ENCODE results near the gene STK31. TPM values are rescaled to one million over a fixed set of nuclear protein-coding genes. Genes with fewer than 3 reads are reported as not detected.
"Not testable (repeated sequence)": the region's sequence is repeated elsewhere in the genome, so short reads cannot be mapped to it uniquely, and the experiment has no call there.

STK31 gene
- total and polyA plus RNA-seq, 4 donors, result 0.03 to 0.59 (median 0.18) TPM

DNA sequence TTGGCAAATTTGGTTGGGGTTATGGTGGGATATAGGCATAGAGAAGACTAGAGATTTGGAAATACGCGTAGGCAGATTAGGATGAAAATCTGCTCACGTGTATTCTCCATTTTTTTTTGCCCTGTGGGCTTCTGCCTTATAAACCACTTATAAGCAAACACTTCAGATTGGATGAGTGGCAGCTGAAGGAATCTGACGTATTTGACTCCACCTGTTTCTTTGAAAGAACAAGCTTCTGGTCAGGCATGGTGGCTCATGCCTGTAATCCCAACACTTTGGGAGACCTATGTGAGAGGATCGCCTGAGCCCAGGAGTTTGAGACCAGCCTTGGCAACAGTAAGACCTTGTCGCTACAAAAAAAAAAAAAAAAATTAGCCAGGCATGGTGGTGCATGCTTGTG is 5.1 kb downstream of the STK31 start:
- Histone ChIP-seq H3K27me3 (ENCODE audit: control insufficient read depth in 4 of 4, insufficient read depth in 4 of 4, low read length in 3 of 4) (no peaks in the 10 kb centered on the region), H3K4me3 (ENCODE audit: low read depth in 1 of 3, low read length in 3 of 3) (no peak overlapping the region), H3K4me1 (ENCODE audit: control insufficient read depth in 4 of 4, insufficient read depth in 4 of 4, low read length in 3 of 4) (no peaks in the 10 kb centered on the region), H3K9me3 (ENCODE audit: control insufficient read depth in 4 of 4, low read length in 3 of 4) (no peaks in the 10 kb centered on the region), H3K36me3 (ENCODE audit: control insufficient read depth in 4 of 4, insufficient read depth in 3 of 4, low read depth in 1 of 4, low read length in 3 of 4) (no peaks in the 10 kb centered on the region), H3K27ac (ENCODE audit: low read depth in 1 of 2, low read length in 2 of 2) (no peak overlapping the region), H3K9ac (ENCODE audit: low read depth in 1 of 2, low read length in 2 of 2) (no peak overlapping the region)
- TF ChIP-seq SP1 (IDR thresholded peaks at IDR 0.05), result no peak
- no peak for TF ChIP-seq EGR1 (IDR thresholded peaks at IDR 0.05; ENCODE audit: low read depth in 2 of 2)
- TF ChIP-seq FOXA1 (IDR thresholded peaks at IDR 0.05), result no peak
- TF ChIP-seq, protein P1, sequence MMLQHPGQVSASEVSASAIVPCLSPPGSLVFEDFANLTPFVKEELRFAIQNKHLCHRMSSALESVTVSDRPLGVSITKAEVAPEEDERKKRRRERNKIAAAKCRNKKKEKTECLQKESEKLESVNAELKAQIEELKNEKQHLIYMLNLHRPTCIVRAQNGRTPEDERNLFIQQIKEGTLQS (IDR thresholded peaks at IDR 0.05), result no peak
- no peak for DNase-seq (ENCODE audit: low spot score)
- 78% methylated on average over 6 of the region's 6 CpGs for WGBS

DNA sequence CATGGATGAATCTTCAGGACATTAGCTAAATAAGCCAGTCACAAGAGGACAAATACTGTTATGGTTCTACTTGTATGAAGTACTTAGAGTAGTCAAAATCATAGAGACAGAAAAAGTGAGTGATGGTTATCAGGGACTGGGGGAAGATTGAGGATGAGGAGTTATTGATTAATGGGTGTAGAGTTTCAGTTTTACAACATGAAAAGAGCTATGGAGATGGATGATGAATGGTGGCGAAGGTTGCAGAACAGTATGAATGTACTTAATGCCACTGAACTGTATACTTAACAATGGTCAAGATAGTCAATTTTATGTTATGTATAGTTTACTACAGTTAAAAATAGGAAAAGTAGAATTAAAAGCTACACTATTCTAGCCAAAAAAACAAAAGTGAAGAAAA is 7.8 kb downstream of the STK31 start:
- WGBS, result 94% methylated on average over 1 of the region's 1 CpG
- Histone ChIP-seq H3K27me3 (ENCODE audit: control insufficient read depth in 4 of 4, insufficient read depth in 4 of 4, low read length in 3 of 4) (no peaks in the 10 kb centered on the region), H3K4me1 (ENCODE audit: control insufficient read depth in 4 of 4, insufficient read depth in 4 of 4, low read length in 3 of 4) (no peaks in the 10 kb centered on the region), H3K9ac (ENCODE audit: low read depth in 1 of 2, low read length in 2 of 2) (no peak overlapping the region), H3K36me3 (ENCODE audit: control insufficient read depth in 4 of 4, insufficient read depth in 3 of 4, low read depth in 1 of 4, low read length in 3 of 4) (no peaks in the 10 kb centered on the region), H3K9me3 (ENCODE audit: control insufficient read depth in 4 of 4, low read length in 3 of 4) (no peaks in the 10 kb centered on the region), H3K27ac (ENCODE audit: low read depth in 1 of 2, low read length in 2 of 2) (no peak overlapping the region), H3K4me3 (ENCODE audit: low read depth in 1 of 3, low read length in 3 of 3) (no peak overlapping the region)
- DNase-seq (ENCODE audit: low spot score), result no peak
- TF ChIP-seq HNF4G (IDR thresholded peaks at IDR 0.05), result no peak
- TF ChIP-seq EGR1 (IDR thresholded peaks at IDR 0.05; ENCODE audit: low read depth in 2 of 2), result no peak

DNA sequence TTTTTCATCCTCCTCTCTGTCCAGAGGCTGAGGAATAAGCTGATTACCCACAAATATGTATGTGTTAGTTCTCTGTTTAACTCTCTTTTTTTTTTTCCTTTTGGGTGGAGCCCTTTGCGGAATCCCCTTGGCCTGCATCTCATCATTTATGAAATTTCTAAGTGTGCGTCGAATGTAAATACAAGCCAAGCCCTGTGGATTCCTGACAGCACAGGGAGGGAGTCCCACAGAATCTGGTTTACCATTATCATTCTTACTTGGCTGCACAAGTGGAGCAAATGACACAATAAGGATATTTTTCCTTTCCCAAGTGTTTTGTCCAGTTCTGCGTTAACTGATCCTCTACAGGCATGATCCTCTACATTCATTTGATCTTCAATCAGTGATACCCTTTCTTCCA is 11.4 kb downstream of the STK31 start:
- Histone ChIP-seq H3K27ac (ENCODE audit: low read depth in 1 of 2, low read length in 2 of 2) (no peak overlapping the region), H3K4me1 (ENCODE audit: control insufficient read depth in 4 of 4, insufficient read depth in 4 of 4, low read length in 3 of 4) (no peaks in the 10 kb centered on the region), H3K9ac (ENCODE audit: low read depth in 1 of 2, low read length in 2 of 2) (no peak overlapping the region), H3K9me3 (ENCODE audit: control insufficient read depth in 4 of 4, low read length in 3 of 4) (no peaks in the 10 kb centered on the region), H3K36me3 (ENCODE audit: control insufficient read depth in 4 of 4, insufficient read depth in 3 of 4, low read depth in 1 of 4, low read length in 3 of 4) (no peaks in the 10 kb centered on the region), H3K27me3 (ENCODE audit: control insufficient read depth in 4 of 4, insufficient read depth in 4 of 4, low read length in 3 of 4) (no peaks in the 10 kb centered on the region), H3K4me3 (ENCODE audit: low read depth in 1 of 3, low read length in 3 of 3) (no peak overlapping the region)
- no peak for DNase-seq (ENCODE audit: low spot score)
- 81% methylated on average over 4 of the region's 4 CpGs for WGBS
- TF ChIP-seq GABPA (IDR thresholded peaks at IDR 0.05 in 1 of 2, conservative IDR thresholded peaks at IDR 0.05 in 1 of 2) (no peak), EGR1 (IDR thresholded peaks at IDR 0.05; ENCODE audit: low read depth in 2 of 2) (no peak), YY1 (IDR thresholded peaks at IDR 0.05) (no peak), TAF1 (conservative IDR thresholded peaks at IDR 0.05) (no peak), JUND (IDR thresholded peaks at IDR 0.05) (no peak), HNF4A (conservative IDR thresholded peaks at IDR 0.05) (no peak), FOXA2 (IDR thresholded peaks at IDR 0.05) (no peak)
- TF ChIP-seq, protein P2, sequence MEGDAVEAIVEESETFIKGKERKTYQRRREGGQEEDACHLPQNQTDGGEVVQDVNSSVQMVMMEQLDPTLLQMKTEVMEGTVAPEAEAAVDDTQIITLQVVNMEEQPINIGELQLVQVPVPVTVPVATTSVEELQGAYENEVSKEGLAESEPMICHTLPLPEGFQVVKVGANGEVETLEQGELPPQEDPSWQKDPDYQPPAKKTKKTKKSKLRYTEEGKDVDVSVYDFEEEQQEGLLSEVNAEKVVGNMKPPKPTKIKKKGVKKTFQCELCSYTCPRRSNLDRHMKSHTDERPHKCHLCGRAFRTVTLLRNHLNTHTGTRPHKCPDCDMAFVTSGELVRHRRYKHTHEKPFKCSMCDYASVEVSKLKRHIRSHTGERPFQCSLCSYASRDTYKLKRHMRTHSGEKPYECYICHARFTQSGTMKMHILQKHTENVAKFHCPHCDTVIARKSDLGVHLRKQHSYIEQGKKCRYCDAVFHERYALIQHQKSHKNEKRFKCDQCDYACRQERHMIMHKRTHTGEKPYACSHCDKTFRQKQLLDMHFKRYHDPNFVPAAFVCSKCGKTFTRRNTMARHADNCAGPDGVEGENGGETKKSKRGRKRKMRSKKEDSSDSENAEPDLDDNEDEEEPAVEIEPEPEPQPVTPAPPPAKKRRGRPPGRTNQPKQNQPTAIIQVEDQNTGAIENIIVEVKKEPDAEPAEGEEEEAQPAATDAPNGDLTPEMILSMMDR (IDR thresholded peaks at IDR 0.05; ENCODE audit: low read depth, low read length, missing input control), result no peak
- TF ChIP-seq, protein P3, sequence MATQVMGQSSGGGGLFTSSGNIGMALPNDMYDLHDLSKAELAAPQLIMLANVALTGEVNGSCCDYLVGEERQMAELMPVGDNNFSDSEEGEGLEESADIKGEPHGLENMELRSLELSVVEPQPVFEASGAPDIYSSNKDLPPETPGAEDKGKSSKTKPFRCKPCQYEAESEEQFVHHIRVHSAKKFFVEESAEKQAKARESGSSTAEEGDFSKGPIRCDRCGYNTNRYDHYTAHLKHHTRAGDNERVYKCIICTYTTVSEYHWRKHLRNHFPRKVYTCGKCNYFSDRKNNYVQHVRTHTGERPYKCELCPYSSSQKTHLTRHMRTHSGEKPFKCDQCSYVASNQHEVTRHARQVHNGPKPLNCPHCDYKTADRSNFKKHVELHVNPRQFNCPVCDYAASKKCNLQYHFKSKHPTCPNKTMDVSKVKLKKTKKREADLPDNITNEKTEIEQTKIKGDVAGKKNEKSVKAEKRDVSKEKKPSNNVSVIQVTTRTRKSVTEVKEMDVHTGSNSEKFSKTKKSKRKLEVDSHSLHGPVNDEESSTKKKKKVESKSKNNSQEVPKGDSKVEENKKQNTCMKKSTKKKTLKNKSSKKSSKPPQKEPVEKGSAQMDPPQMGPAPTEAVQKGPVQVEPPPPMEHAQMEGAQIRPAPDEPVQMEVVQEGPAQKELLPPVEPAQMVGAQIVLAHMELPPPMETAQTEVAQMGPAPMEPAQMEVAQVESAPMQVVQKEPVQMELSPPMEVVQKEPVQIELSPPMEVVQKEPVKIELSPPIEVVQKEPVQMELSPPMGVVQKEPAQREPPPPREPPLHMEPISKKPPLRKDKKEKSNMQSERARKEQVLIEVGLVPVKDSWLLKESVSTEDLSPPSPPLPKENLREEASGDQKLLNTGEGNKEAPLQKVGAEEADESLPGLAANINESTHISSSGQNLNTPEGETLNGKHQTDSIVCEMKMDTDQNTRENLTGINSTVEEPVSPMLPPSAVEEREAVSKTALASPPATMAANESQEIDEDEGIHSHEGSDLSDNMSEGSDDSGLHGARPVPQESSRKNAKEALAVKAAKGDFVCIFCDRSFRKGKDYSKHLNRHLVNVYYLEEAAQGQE (IDR thresholded peaks at IDR 0.05), result no peak

DNA sequence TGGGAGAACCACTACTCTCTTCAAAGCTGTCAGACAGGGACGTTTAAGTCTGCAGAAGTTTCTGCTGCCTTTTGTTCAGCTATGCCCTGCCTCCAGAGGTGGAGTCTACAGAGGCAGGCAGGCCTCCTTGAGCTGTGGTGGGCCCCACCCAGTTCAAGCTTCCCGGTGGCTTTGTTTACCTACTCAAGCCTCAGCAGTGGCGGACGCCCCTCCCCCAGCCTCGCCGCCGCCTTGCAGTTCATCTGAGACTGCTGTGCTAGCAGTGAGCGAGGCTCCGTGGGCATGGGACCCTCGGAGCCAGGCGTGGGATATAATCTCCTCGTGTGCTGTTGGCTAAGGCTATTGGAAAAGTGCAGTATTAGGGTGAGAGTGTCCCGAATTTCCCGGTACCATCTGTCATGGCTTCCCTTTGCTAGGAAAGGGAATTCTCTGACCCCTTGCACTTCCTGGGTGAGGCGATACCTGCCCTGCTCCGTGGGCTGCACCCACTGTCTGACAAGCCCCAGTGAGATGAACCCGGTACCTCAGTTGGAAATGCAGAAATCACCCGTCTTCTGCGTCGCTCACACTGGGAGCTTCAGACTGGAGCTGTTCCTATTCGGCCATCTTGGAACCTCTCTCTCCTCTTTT is 12.7 kb downstream of the STK31 start:
- not testable (repeated sequence) for H3K36me3 ChIP-seq (ENCODE audit: control insufficient read depth in 4 of 4, insufficient read depth in 3 of 4, low read depth in 1 of 4, low read length in 3 of 4); DNase-seq (ENCODE audit: low spot score); H3K9me3 ChIP-seq (ENCODE audit: control insufficient read depth in 4 of 4, low read length in 3 of 4); H3K4me1 ChIP-seq (ENCODE audit: control insufficient read depth in 4 of 4, insufficient read depth in 4 of 4, low read length in 3 of 4); H3K4me3 ChIP-seq (ENCODE audit: low read depth in 1 of 3, low read length in 3 of 3); H3K27ac ChIP-seq (ENCODE audit: low read depth in 1 of 2, low read length in 2 of 2); H3K27me3 ChIP-seq (ENCODE audit: control insufficient read depth in 4 of 4, insufficient read depth in 4 of 4, low read length in 3 of 4); H3K9ac ChIP-seq (ENCODE audit: low read depth in 1 of 2, low read length in 2 of 2)
- WGBS, result 88% methylated on average over 21 of the region's 21 CpGs

DNA sequence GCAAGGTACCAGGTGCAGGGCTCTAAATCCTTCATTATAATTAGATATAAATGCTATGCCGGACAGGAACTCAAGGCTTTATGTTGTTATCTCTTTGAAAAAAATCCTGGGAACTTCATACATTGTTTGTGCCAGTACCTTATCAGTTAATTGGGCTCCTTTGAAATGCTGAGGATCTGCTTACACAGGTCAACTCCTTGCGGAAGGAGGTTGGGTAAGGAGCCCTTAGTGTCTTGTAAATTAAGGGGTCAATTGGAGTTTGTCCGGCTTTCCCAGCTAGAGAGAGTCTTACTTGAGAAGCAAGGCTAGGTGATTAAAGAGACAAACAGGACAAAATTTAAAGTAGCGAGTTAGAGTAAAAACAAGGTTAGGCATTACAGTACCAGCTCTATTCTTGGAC is 14.1 kb downstream of the STK31 start:
- not testable (repeated sequence) for H3K27me3 ChIP-seq (ENCODE audit: control insufficient read depth in 4 of 4, insufficient read depth in 4 of 4, low read length in 3 of 4); DNase-seq (ENCODE audit: low spot score); H3K36me3 ChIP-seq (ENCODE audit: control insufficient read depth in 4 of 4, insufficient read depth in 3 of 4, low read depth in 1 of 4, low read length in 3 of 4); H3K9me3 ChIP-seq (ENCODE audit: control insufficient read depth in 4 of 4, low read length in 3 of 4); H3K4me3 ChIP-seq (ENCODE audit: low read depth in 1 of 3, low read length in 3 of 3); H3K27ac ChIP-seq (ENCODE audit: low read depth in 1 of 2, low read length in 2 of 2); H3K4me1 ChIP-seq (ENCODE audit: control insufficient read depth in 4 of 4, insufficient read depth in 4 of 4, low read length in 3 of 4); H3K9ac ChIP-seq (ENCODE audit: low read depth in 1 of 2, low read length in 2 of 2)
- 82% methylated on average over 4 of the region's 4 CpGs for WGBS
